ENCODE results near the gene ATF2.

DNA sequence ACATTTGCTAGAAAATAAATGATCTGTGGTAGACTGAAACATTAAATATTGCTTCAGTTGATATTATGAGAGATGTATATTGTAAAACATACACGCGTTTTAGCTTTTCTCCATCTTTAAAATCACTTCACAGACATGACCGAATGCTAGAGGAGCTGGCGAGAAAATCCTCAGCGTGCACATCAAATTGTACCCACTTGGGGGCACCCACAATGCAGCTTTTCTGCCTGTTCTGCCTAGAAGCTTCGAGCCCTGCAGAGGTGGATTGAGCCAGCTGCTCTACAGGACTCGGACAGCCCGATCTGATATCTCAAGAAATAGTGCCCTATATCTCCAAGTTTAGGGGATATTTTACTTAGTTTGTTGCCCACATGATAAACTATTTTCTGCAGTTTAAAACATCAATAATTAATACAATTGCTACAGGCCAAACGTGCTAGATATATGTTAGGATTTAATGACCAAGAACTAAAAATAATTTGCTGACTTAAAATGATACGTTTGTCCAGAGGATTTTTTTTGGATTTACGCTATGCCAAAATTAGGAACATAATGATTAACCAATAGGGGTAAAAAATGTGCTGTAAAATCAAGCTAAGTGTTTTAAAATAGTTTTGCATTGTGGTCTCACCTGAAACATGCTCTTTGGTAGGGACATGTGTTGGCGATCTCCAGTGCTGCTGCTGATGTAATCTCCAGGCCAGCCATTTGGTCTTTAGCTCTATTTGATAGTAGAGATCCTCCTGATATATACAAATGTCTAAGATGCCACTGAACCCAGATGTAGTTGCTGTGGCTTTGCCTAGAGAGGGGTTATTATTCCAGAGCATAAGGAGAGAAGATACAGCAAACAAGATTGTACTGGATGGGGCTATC, 35.9 kb upstream of the ATF2 start:
- TF ChIP-seq EP300 (IDR thresholded peaks at IDR 0.05) (no peak), POLR2A (IDR thresholded peaks at IDR 0.05) (no peak)
- TF ChIP-seq, protein P1, sequence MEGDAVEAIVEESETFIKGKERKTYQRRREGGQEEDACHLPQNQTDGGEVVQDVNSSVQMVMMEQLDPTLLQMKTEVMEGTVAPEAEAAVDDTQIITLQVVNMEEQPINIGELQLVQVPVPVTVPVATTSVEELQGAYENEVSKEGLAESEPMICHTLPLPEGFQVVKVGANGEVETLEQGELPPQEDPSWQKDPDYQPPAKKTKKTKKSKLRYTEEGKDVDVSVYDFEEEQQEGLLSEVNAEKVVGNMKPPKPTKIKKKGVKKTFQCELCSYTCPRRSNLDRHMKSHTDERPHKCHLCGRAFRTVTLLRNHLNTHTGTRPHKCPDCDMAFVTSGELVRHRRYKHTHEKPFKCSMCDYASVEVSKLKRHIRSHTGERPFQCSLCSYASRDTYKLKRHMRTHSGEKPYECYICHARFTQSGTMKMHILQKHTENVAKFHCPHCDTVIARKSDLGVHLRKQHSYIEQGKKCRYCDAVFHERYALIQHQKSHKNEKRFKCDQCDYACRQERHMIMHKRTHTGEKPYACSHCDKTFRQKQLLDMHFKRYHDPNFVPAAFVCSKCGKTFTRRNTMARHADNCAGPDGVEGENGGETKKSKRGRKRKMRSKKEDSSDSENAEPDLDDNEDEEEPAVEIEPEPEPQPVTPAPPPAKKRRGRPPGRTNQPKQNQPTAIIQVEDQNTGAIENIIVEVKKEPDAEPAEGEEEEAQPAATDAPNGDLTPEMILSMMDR (IDR thresholded peaks at IDR 0.05) = peak in 3 of 6 experiments; percentile 13 to 25 (median 15)

Measured in upper lobe of left lung (tissue), 4 donors.